GM13976 (cell line): ENCODE results near the gene RNF126.
"Not testable (repeated sequence)": the region's sequence is repeated elsewhere in the genome, so short reads cannot be mapped to it uniquely, and the experiment has no call there.

ENCODE experiments used
- DNase-seq: peaks from one replicate; pipeline ENCODE4 v3.0.0; 2012; ENCODE audit warnings: low spot score
- CTCF ChIP-seq: IDR thresholded peaks from 2 replicates; pipeline ENCODE4 v1.5.1; 2012; ENCODE audit warnings: borderline replicate concordance, mild to moderate bottlenecking; ENCODE audit not compliant: insufficient read depth; ENCODE audit errors: extremely low read depth, missing control alignments, control extremely low read depth
- in situ Hi-C: fragments of 300-500 bp; cut with MboI; formaldehyde crosslinking; loops from one replicate; pipeline ENCODE4 v1.12.0; 2022; ENCODE audit warnings: low sequenced_read_pairs, mixed read lengths, inconsistent platforms; ENCODE audit not compliant: unreplicated experiment

RNF126 gene

DNA sequence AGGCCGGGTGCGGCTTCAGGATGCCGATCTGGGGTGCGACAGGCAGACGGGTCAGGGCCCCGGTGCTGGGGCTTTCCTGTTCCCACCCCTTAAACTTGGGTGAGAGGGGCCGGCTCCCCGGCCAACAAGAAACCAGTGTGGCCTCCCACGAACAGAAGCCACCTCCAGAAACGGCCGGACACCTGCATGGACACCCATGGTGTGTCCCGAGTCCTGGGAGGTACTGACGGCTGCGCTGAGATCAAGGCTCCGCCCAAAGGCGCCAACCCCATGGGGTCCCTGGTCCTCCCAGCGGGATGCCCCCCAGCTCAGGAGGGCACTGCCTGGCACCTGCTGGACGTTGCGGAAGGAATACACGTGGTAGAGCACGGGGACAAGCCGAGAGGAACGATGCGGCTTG lies 41.2 kb downstream of the RNF126 start:
- in situ Hi-C loops: no loop called here
- DNase-seq: no peak
- no peak for TF ChIP-seq CTCF

DNA sequence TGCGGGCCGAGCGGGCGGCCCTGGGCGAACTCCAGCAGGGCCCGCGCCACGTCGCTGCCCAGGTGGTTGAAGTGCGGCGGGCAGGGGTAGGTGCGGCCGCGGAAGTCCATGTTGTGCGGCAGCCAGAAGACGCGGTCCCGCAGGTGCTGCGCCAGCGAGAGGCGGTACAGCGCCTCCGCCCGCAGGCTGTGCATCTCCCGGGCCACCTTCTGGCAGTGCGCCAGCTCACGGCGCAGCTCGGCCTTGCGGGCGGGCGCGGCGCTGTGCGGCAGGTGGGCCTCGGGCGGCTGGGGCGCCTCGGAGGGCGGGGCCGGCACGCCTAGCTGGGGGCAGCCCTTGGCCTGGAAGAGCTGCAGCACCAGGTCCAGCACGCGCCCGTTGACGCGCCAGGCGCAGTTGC lies 41.8 kb downstream of the RNF126 start:
- DNase-seq, in situ Hi-C loops: not testable (repeated sequence)

- TF ChIP-seq CTCF: no peak
- in situ Hi-C loops: no loop called here
- no peak for DNase-seq
These were observed 42.7 kb downstream of the RNF126 start for GRCh38 chr19:620166-620862.

GRCh38 chr19:619286-620002 lies 43.6 kb downstream of the RNF126 start:
- no peak for TF ChIP-seq CTCF
- in situ Hi-C loops: no loop called here
- no peak for DNase-seq

- TF ChIP-seq CTCF: no peak
- in situ Hi-C loops: no loop called here
- no peak for DNase-seq
These were observed 44.2 kb downstream of the RNF126 start for GRCh38 chr19:618674-619285.

DNA sequence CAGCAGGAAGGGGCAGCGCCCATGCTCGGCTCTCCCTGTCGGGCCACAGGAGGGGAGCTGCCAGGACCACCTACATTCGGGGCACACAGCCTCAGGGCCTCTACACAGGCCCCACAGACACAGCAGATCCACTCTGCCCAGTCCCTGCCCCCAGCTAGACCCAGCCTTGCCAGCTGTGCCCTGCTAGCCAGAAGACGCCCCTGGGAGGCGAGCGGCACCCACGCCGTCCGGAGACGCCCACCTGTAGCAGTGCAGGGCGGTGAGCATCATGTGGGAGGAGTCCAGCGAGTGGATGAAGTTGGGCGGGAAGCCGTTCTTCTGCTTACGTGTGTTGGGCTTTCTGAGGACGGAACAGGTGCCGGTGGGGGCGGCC lies 44.8 kb downstream of the RNF126 start:
- no peak for DNase-seq
- TF ChIP-seq CTCF: no peak
- in situ Hi-C loops: no loop called here
